GM18502 (cell line): Measurements from ENCODE around the gene OR4P4.

Experiments used
- ATAC-seq: cut with Tn5 transposase; IDR thresholded peaks from one replicate; pipeline ENCODE4 v1.9.1; 2021; ENCODE audit warnings: mild to moderate bottlenecking; ENCODE audit not compliant: unreplicated experiment, poor library complexity

Gene OR4P4

GRCh38 chr11:55634813-55635212 lies at the start of gene OR4P4:
Gene OR4P4 (plus strand): TSS chr11:55635113.
- no peak for ATAC-seq

GRCh38 chr11:55607545-55607944 lies 27.4 kb upstream of the OR4P4 start, which contains the start of gene OR4C11:
Gene OR4C11 (minus strand): TSS chr11:55607645. CDS start chr11:55604373, 3,272 bp downstream.
- no peak for ATAC-seq

GRCh38 chr11:55624531-55624930 lies 10.4 kb upstream of the OR4P4 start:
- ATAC-seq, result no peak

GRCh38 chr11:55648027-55648426 lies 13.1 kb downstream of the OR4P4 start, which contains the start of gene OR4S2:
Gene OR4S2 (plus strand): TSS chr11:55648327. CDS start chr11:55650904, 2,577 bp downstream.
- ATAC-seq, result no peak

GRCh38 chr11:55652560-55652959 lies 17.6 kb downstream of the OR4P4 start:
- ATAC-seq, result no peak

GRCh38 chr11:55655096-55655495 lies 20.2 kb downstream of the OR4P4 start:
- ATAC-seq, result no peak

GRCh38 chr11:55658031-55658573 lies 23.2 kb downstream of the OR4P4 start:
- ATAC-seq, result peak; percentile 96

GRCh38 chr11:55658608-55659007 lies 23.7 kb downstream of the OR4P4 start:
- ATAC-seq, result peak; percentile 44

GRCh38 chr11:55661901-55662300 lies 27.0 kb downstream of the OR4P4 start, which contains the start of gene OR4C6:
Gene OR4C6 (plus strand): TSS chr11:55662201. CDS start chr11:55665167, 2,966 bp downstream.
- no peak for ATAC-seq

- no peak for ATAC-seq
Observed at GRCh38 chr11:55669376-55669775, 34.5 kb downstream of the OR4P4 start.

GRCh38 chr11:55673860-55674259 lies 38.9 kb downstream of the OR4P4 start:
- ATAC-seq, result no peak
